HG02884 (cell line): Measurements from ENCODE around the gene PAN2.
"Not testable (repeated sequence)": the region's sequence is repeated elsewhere in the genome, so short reads cannot be mapped to it uniquely, and the experiment has no call there.

Experiments used
- ATAC-seq: cut with Tn5 transposase; IDR thresholded peaks from one replicate; pipeline ENCODE4 v1.9.1; 2021; ENCODE audit warnings: mild to moderate bottlenecking, moderate library complexity; ENCODE audit not compliant: unreplicated experiment

PAN2 gene

GRCh38 chr12:56315249-56315621 is 18.6 kb downstream of the PAN2 start:
- no peak for ATAC-seq

- ATAC-seq = no peak
These were observed 22.8 kb downstream of the PAN2 start for GRCh38 chr12:56311003-56311402.

- ATAC-seq = no peak
These were observed 25.1 kb downstream of the PAN2 start for GRCh38 chr12:56308714-56309113.

GRCh38 chr12:56307221-56307965 is 26.4 kb downstream of the PAN2 start:
- ATAC-seq = no peak

- no peak for ATAC-seq
These were observed 28.8 kb downstream of the PAN2 start for GRCh38 chr12:56304872-56305590.

- no peak for ATAC-seq
These were observed 29.5 kb downstream of the PAN2 start for GRCh38 chr12:56304276-56304675.

GRCh38 chr12:56300644-56301464 is 32.9 kb downstream of the PAN2 start:
- no peak for ATAC-seq

- ATAC-seq = peak; percentile 93
These were observed 33.8 kb downstream of the PAN2 start, which contains the start of gene CS for GRCh38 chr12:56299853-56300643. CS (minus strand) TSS chr12:56300330; CDS start chr12:56300201, 129 bp downstream.

GRCh38 chr12:56299308-56299852 is 34.4 kb downstream of the PAN2 start:
- ATAC-seq = no peak

GRCh38 chr12:56298828-56299227 is 35.0 kb downstream of the PAN2 start:
- no peak for ATAC-seq

- ATAC-seq = no peak
These were observed 36.4 kb downstream of the PAN2 start for GRCh38 chr12:56297400-56297799.

- no peak for ATAC-seq
These were observed 37.5 kb downstream of the PAN2 start for GRCh38 chr12:56296295-56296694.

GRCh38 chr12:56293795-56294194 is 40.0 kb downstream of the PAN2 start:
- no peak for ATAC-seq

GRCh38 chr12:56288705-56289387 is 45.0 kb downstream of the PAN2 start:
- ATAC-seq = no peak

GRCh38 chr12:56286044-56286830 is 47.6 kb downstream of the PAN2 start:
- no peak for ATAC-seq

GRCh38 chr12:56284263-56284662 is 49.5 kb downstream of the PAN2 start:
- ATAC-seq = not testable (repeated sequence)

GRCh38 chr12:56282579-56282978 is 51.2 kb downstream of the PAN2 start:
- ATAC-seq = no peak

GRCh38 chr12:56282030-56282429 is 51.8 kb downstream of the PAN2 start:
- ATAC-seq = no peak

- ATAC-seq = no peak
These were observed 53.0 kb downstream of the PAN2 start for GRCh38 chr12:56280849-56281248.
